T-helper 17 cell (primary cell): ENCODE measurements around the gene TP53BP2. TPM values are rescaled to one million over a fixed set of nuclear protein-coding genes. Genes with fewer than 3 reads are reported as not detected.
A peak's percentile ranks its signal among the peaks of the same experiment; 100 is the strongest.

ENCODE experiments used
- ATAC-seq: fragments of 150-1000 bp; cut with Tn5 transposase; 2 replicates; pipeline ENCODE4 v1.10.0; 2021; ENCODE audit warnings: mild to moderate bottlenecking, moderate library complexity
- DNase-seq, 3 donors: peaks; one replicate each; pipeline versions ENCODE4 v3.0.0 to v3.0.0-alpha.2; 2020 to 2021
- H3K9me3 ChIP-seq: one replicate; pipeline ENCODE4 v1.7.0; 2013; ENCODE audit warnings: low read length, mild to moderate bottlenecking; ENCODE audit not compliant: control insufficient read depth, poor library complexity, severe bottlenecking
- H3K27ac Mint-ChIP-seq: one replicate; pipeline ENCODE4 v1.8.0; 2022; ENCODE audit warnings: mild to moderate bottlenecking, moderate library complexity, mixed read lengths
- H3K27me3 Mint-ChIP-seq: one replicate; pipeline ENCODE4 v1.8.0; 2022; ENCODE audit warnings: mixed read lengths
- H3K36me3 Mint-ChIP-seq: one replicate; pipeline ENCODE4 v1.8.0; 2022; ENCODE audit warnings: low read depth, mixed read lengths
- H3K4me1 Mint-ChIP-seq: one replicate; pipeline ENCODE4 v1.8.0; 2022; ENCODE audit warnings: mild to moderate bottlenecking, mixed read lengths
- H3K4me3 Mint-ChIP-seq: one replicate; pipeline ENCODE4 v1.8.0; 2022; ENCODE audit warnings: mild to moderate bottlenecking, moderate library complexity, mixed read lengths
- total RNA-seq, 4 donors: library from RNA in 2 of 4; stranded (reverse) in 2 of 4; gene quantifications; one replicate each; pipeline ENCODE4 v1.2.3 and lab custom pipeline; 2022 to 2026

Gene TP53BP2
- total RNA-seq, 2 donors from 2014 or later = 97.6 to 136 TPM

DNA sequence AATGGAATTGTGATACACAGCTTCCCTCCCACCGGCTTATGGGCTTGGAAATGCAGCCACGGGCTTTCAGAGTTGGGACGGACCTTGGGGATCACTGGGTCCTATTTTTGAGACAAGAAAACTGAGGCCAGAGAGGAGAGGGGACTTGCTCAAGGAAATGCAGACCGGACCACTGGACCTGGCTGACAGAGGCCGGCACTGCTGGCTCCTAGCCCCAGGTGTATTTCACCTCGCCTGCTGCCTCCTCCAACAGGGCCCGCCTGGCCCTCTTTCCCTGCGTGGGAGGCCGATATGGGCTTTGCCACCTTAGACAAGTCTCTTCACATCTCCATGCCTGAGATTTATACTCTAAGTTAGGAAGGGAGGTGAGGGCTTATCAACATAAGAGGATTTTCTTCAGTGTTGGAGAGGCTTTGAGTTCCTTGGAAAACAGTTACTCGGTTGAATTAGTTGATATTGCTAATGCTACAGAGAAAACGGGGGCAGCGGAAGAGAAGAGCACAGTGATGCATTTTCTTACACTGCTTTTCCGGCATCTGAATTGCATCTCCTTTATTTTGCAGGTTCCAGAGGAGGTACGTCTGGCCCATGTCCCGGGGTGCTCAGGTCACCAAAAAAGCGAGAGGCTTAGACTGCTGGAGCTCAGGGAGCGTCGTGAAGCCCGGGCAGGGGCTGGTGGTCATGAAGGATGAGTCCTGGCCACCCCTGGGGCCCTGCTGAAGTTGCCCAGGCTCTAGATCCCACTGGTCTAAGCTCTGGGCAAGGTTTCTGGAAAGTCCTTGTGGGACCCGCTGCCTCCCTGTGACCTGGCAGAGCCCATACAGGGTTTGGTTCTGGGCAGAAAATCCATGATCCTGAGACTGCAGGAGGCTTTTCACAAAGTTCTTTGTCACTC lies 88.7 kb downstream of the TP53BP2 start:
- no peak overlapping the region for H3K4me3 Mint-ChIP-seq
- peak overlapping the region; percentile 11 for H3K27ac Mint-ChIP-seq
- DNase-seq (no peak), ATAC-seq (no peak)
- H3K4me1 Mint-ChIP-seq = peaks cover 9% of the 10 kb centered on the region
- no peaks in the 10 kb centered on the region for H3K9me3 ChIP-seq
- H3K27me3 Mint-ChIP-seq = no peaks in the 10 kb centered on the region
- peaks cover 8% of the 10 kb centered on the region for H3K36me3 Mint-ChIP-seq

DNA sequence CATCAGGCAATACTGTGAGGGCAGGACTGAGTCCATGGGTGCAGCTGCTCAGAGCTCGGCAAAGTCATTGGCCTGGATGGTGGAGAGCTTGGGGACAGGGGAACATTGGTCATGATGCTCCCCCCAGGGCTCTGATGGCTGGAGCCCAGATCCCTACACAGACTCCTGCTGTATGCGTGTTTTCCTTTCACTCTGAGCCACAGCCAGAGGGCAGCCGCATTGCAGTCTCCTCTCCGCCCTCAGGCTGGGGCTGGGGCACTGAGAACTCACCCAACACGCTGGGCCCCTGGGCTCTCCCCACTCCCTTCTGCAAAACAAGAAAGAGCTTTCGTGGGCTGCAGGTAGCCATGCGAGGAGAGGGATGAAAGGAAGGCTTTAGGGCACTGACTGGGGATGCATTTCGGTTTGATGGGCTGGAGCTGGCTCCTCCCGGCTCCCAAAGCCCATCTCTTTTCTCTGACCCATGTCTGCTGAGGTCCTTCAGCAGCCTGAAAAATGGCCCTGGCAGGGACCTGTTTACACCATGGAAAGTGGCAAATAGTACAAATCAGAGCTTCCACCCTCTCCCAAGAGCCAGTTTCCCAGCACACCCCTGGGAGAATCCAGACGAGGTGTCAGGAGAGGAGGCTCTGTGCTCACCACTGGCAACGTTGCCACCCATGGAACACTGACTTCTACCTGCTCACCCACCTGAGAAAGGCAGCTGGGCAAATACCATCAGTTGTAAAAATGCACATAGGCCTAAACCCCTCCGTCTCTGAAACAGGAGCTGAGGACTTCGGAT lies 89.6 kb downstream of the TP53BP2 start:
- H3K4me1 Mint-ChIP-seq = peaks cover 11% of the 10 kb centered on the region
- DNase-seq (no peak), ATAC-seq (peak; percentile 6)
- peaks cover 10% of the 10 kb centered on the region for H3K36me3 Mint-ChIP-seq
- H3K27me3 Mint-ChIP-seq = no peaks in the 10 kb centered on the region
- no peak overlapping the region for H3K27ac Mint-ChIP-seq
- H3K9me3 ChIP-seq = no peaks in the 10 kb centered on the region
- H3K4me3 Mint-ChIP-seq = no peak overlapping the region

DNA sequence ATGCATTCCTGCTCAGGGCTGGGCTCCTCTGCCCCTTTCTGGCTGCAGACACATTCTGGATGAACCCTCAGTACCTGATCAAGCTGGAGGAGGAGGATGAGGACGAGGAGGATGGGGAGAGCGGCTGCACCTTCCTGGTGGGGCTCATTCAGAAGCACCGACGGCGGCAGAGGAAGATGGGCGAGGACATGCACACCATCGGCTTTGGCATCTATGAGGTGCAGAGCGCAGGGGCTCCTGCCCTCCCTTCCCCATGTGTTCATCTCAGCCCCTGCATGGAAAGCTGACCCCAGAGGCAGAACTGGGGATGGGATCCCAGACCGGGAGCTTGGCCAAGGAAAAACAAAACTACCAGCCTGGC lies 90.3 kb downstream of the TP53BP2 start:
- H3K36me3 Mint-ChIP-seq = peaks cover 13% of the 10 kb centered on the region
- H3K4me1 Mint-ChIP-seq = peaks cover 11% of the 10 kb centered on the region
- no peak overlapping the region for H3K4me3 Mint-ChIP-seq

DNA sequence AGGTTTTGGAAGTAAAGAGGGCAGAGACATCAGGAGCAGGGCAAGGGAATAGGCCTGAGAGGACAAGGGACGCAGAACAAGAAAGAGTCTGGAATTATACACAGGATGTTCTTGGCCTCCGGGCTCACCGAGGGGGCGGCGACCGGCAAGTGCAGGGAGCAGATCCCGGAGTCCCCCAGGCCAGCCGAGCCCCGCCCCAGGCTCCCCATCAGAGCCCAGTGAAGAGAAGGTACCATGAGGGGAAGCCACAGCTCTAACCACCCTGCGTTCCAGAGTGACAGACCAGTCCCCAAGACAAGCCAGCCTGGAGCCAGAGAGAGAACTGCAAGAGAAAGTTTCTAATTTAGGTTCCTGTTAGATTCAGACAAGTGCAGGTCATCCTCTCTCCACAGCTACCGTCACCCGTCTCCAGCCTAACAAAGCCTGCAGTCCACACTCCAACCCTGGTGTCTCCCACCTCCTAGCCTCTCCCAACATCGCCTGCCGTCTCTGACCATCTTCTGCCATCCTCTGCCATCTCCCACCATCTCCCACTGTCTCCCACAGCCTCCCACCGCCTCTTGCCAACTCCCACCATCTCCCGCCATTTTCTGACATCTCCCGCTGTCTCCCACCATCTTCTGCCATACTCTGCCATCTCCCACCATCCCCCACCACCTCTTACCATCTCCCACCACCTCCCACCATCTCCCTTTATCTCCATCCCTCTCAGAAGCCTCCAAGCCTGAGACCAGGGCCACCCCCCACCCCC lies 90.9 kb downstream of the TP53BP2 start:
- Mint-ChIP-seq H3K27ac (no peak overlapping the region), H3K36me3 (peaks cover 11% of the 10 kb centered on the region), H3K4me1 (peaks cover 12% of the 10 kb centered on the region), H3K4me3 (no peak overlapping the region), H3K27me3 (no peaks in the 10 kb centered on the region)
- ATAC-seq (no peak), DNase-seq (no peak)
- H3K9me3 ChIP-seq = no peaks in the 10 kb centered on the region

More for the DNA sequence above, 90.3 kb downstream of the TP53BP2 start:
- H3K27me3 Mint-ChIP-seq = no peaks in the 10 kb centered on the region
- ATAC-seq = no peak
- no peaks in the 10 kb centered on the region for H3K9me3 ChIP-seq
- H3K27ac Mint-ChIP-seq = no peak overlapping the region
- no peak for DNase-seq

DNA sequence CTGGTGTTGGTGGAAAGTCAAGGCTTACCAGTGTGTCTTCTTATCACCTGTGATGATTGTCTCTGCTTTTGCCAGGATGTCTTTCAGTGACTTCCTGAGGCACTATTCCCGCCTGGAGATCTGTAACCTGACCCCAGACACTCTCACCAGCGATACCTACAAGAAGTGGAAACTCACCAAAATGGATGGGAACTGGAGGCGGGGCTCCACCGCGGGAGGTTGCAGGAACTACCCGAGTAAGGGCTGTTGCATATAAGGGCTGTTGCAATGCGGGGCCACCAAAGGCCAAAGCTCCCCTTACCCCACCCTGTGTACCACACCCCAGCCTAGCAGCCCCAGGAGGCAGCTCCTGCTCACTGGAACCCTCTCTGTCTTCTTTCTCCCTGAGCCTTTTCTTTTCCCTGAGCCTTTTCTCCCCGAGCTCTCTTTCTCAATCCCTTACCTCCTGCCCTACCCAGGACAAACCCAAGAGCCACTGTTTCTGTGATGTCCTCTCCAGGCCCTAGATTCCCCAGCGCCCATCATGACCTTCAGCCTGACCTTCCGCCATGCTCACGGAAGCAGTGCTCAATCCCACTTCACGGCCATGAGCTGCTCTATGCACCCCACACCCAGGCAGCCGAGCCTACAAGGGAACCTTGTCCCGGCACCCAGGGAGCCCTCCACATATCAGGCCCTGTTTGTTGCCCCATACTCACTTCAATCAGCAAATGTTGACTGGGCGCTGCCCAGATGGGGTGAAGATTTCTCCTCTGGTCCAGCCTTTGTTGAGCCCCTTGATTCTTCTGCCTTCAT lies 92.8 kb downstream of the TP53BP2 start:
- no peaks in the 10 kb centered on the region for H3K9me3 ChIP-seq
- H3K36me3 Mint-ChIP-seq = peaks cover 10% of the 10 kb centered on the region
- H3K27me3 Mint-ChIP-seq = no peaks in the 10 kb centered on the region
- no peak overlapping the region for H3K4me3 Mint-ChIP-seq
- no peak for DNase-seq
- no peak overlapping the region for H3K27ac Mint-ChIP-seq
- peaks cover 18% of the 10 kb centered on the region for H3K4me1 Mint-ChIP-seq
- ATAC-seq = no peak

DNA sequence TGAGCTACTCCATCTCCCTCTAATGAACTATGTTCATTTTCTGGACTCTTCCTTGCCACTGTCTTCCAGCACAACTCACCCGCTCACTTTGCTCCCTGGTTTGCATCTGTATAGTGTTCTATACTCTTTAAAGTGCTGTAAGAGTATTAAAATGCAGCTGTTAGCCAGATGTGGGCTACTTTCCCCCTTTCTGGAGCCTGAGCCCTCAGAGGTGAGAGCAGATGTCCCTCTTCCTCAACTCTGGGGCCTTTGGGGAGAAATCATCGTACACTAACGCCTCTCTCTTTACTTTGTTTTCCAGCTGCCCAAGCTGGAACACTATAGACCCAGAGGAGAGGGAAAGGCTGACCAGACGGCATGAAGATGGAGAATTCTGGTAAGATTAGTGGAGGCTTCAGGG lies 94.1 kb downstream of the TP53BP2 start:
- H3K36me3 Mint-ChIP-seq = peaks cover 16% of the 10 kb centered on the region
- no peak overlapping the region for H3K4me3 Mint-ChIP-seq
- H3K4me1 Mint-ChIP-seq = peaks cover 27% of the 10 kb centered on the region
- ATAC-seq = no peak
- no peak for DNase-seq
- H3K27me3 Mint-ChIP-seq = no peaks in the 10 kb centered on the region
- H3K27ac Mint-ChIP-seq = no peak overlapping the region
- H3K9me3 ChIP-seq = no peaks in the 10 kb centered on the region

DNA sequence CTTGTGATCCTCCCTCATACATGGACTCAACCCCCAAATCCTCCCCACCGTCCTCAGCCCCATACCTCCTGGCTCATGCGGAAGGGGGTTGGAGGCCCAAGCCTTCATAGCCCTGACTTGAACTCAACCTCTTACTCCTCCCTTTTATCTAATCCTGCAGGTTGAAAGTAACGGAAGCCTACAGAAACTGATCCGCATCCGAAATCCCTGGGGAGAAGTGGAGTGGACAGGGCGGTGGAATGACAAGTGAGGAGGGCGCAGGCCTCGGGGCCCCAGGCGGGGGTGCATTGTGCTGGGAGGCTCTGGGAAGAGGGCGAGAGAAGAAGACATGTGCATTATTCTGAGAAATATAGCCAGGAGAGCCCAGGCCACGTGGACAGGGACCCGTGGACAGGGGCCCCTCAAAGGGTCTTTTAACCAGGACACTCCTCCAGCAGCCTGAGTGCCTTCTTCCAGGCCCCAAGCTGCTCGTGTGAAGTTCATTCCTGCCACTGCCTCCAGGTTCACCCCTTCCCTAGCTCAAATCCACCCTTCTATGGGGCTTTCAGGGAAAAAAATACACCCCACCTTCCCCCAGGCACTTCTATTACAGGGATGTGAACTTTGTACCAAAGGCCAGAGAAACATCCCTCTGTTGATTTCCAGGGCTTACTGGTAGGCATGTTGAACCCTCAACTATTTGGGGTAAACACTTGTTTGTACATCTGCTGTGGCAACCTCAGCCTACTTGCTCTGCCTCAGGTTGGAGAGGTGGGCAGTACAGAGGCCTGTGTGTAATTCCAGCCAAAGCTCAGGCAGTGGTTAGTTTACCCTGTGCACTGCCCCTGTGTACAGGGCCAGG lies 94.8 kb downstream of the TP53BP2 start:
- Mint-ChIP-seq H3K27me3 (no peaks in the 10 kb centered on the region), H3K27ac (no peak overlapping the region), H3K4me1 (peaks cover 27% of the 10 kb centered on the region), H3K4me3 (no peak overlapping the region), H3K36me3 (peaks cover 16% of the 10 kb centered on the region)
- H3K9me3 ChIP-seq = no peaks in the 10 kb centered on the region
- ATAC-seq (no peak), DNase-seq (no peak)

DNA sequence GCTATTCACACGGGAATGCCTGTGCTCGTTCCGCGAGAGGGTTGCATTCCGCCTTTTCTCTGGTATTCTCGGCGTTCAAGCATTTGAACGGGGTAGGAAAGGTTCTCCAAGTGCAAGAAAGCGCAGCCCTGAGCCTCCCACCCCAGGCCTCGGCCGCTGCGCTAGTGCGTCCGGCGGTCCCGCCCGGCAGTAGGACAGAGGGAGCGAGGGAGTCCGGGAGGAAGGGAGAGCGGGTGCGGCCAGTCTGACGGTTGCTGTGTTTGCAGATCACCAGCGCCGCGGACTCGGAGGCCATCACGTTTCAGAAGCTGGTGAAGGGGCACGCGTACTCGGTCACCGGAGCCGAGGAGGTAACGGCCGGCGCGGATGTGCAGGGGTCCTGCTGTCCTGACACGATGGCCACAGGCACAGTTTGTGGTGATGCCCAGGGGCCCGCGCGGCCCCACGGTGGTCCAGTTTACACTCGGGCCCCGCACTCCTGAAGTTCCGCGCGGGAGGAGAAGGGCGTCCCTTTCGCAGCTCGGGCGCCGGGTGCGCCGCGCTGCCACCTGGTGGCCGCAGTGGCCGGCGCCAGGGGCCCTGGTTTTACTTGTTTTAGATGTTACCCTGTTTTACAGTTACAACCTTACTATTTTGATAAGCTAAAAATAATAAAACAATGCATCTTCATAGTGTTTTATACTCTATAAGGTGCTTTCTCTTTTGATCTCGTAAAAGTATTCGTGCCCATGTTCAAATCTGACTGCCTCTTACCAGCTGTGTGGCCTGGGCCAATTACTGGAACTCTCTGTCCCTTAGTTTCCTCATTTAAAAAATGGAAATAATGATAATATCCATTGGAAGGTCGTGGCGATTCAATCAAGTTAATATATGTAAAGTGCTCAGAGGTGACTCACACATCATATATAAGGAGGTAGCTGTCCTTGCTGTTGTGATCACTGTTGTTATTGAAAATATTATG lies 96.7 kb downstream of the TP53BP2 start:
- Mint-ChIP-seq H3K27ac (peak overlapping the region; percentile 79), H3K4me1 (peaks cover 25% of the 10 kb centered on the region), H3K36me3 (peaks cover 14% of the 10 kb centered on the region), H3K27me3 (no peaks in the 10 kb centered on the region), H3K4me3 (peak overlapping the region; percentile 85)
- DNase-seq = peak; percentile 56 to 65 (median 64)
- peak; percentile 84 for ATAC-seq
- no peaks in the 10 kb centered on the region for H3K9me3 ChIP-seq

DNA sequence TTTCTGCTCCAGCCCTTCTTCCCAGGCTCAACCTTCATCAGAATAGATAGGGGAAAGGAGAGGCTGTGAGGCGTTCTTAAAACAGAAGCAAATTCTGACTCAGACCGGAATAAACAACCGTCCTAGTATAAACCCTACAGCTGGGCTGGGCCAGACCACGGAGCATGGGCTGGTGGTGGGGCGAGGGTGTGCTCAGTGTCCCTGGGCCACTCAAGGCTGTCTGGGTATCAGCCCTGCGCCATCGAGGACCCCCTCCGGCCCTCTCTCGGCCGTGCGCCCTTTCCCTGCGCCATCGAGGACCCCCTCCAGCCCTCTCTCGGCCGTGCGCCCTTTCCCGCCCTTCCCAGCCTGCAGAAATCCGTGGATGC lies 97.4 kb downstream of the TP53BP2 start:
- DNase-seq = no peak
- Mint-ChIP-seq H3K4me1 (peaks cover 31% of the 10 kb centered on the region), H3K4me3 (peak overlapping the region; percentile 85), H3K36me3 (peaks cover 14% of the 10 kb centered on the region), H3K27me3 (no peaks in the 10 kb centered on the region), H3K27ac (peak overlapping the region; percentile 79)
- no peaks in the 10 kb centered on the region for H3K9me3 ChIP-seq
- ATAC-seq = no peak

DNA sequence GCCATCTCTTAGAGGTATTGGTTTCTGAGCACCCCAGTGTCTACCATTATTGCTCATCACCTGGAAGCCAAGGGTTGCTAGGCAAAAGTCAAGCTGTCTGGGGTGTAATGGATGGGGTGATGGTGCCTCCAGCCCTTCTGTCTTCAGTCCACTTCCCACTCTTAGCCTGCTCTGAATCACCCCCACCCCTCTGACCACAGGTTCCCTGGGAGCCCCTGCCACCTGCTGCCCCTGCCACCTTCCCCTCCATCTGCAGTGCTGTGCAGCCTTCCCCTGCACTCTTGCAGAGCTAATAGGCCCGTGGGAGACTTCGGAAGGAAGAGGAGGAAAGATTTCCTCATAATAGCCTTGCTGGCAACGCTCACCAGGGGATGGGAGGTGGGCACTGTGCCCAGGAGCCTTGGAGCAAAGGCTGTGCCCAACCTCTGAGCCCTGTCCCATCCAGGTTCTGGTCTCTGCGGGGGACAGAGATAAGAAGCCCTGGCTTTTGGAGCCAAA lies 97.9 kb downstream of the TP53BP2 start:
- Mint-ChIP-seq H3K27ac (peak overlapping the region; percentile 79), H3K4me3 (peak overlapping the region; percentile 75), H3K36me3 (peaks cover 11% of the 10 kb centered on the region), H3K27me3 (no peaks in the 10 kb centered on the region), H3K4me1 (peaks cover 28% of the 10 kb centered on the region)
- ATAC-seq (no peak), DNase-seq (no peak)
- no peaks in the 10 kb centered on the region for H3K9me3 ChIP-seq

DNA sequence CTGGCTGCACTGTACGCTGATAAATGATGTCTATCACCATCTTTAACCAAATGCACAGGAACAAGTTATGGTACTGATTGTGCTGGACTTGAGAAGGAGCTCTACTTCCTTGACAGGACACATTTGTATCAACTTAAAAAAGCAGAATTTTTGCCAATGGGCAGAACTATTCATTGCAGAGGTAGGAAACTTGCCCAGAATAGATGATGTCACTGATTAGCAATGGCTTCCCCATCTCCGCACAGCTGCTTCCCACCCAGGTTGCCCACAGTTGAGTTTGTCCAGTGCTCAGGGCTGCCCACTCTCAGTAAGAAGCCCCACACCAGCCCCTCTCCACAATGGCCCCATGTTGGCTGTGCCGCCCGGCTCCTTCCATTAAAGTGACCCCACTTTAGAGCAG lies 100.0 kb downstream of the TP53BP2 start:
- H3K27ac Mint-ChIP-seq = no peak overlapping the region
- no peak for ATAC-seq
- no peaks in the 10 kb centered on the region for H3K9me3 ChIP-seq
- H3K4me1 Mint-ChIP-seq = peaks cover 30% of the 10 kb centered on the region
- no peak for DNase-seq
- no peaks in the 10 kb centered on the region for H3K27me3 Mint-ChIP-seq
- peaks cover 8% of the 10 kb centered on the region for H3K36me3 Mint-ChIP-seq
- no peak overlapping the region for H3K4me3 Mint-ChIP-seq
